ENCODE results near the gene RNF39. TPM values are rescaled to one million over a fixed set of nuclear protein-coding genes. Genes with fewer than 3 reads are reported as not detected.
A peak's percentile ranks its signal among the peaks of the same experiment; 100 is the strongest.
"Not testable (repeated sequence)": the region's sequence is repeated elsewhere in the genome, so short reads cannot be mapped to it uniquely, and the experiment has no call there.

RNF39 gene
- total RNA-seq, 1 donor: not detected

DNA sequence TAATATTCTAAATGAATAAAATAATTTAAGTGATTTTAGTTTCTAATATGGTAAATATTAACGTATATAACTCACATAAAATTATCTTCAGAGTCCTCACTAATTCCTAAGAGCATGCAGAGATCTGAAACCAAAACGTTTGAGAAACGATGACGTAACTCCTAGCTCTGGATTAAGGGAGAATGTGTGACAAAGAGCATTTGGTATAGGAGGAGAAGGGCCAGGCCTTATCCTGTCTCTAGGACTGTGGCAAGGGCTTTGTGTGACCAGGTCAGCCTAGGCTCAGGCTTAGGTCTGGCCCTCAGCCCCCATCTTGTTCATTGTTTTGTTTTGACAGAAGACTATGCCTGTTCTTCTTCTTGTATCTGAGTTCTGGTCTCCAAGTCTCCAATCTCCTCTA, 33.7 kb downstream of the RNF39 start:
- H4K20me1 ChIP-seq (ENCODE audit: insufficient read depth, low read length): no peaks in the 10 kb centered on the region
- no peaks in the 10 kb centered on the region for H3K36me3 ChIP-seq (ENCODE audit: insufficient read depth, low read length)
- no peaks in the 10 kb centered on the region for H3K27me3 ChIP-seq (ENCODE audit: insufficient read depth, low read length)
- no peak overlapping the region for H2AFZ ChIP-seq (ENCODE audit: low read length)
- no peaks in the 10 kb centered on the region for H3K79me2 ChIP-seq (ENCODE audit: insufficient read depth, low read length)
- H3K9me3 ChIP-seq (ENCODE audit: low read depth, low read length): no peaks in the 10 kb centered on the region
- no peak overlapping the region for H3K4me3 ChIP-seq (ENCODE audit: insufficient read depth, low read length)
- no peak overlapping the region for H3K4me2 ChIP-seq (ENCODE audit: insufficient read depth, low read length)
- H3K4me1 ChIP-seq (ENCODE audit: insufficient read depth, low read length): peaks cover 6% of the 10 kb centered on the region
- no peak overlapping the region for H3K27ac ChIP-seq (ENCODE audit: low read depth, low read length)
- TF ChIP-seq CTCF (IDR thresholded peaks at IDR 0.05; ENCODE audit: extremely low read depth, low read depth, low read length): no peak
- no peak for DNase-seq (ENCODE audit: insufficient read length, low spot score, missing footprints)

GRCh38 chr6:30041221-30041620, 34.3 kb downstream of the RNF39 start:
- no peaks in the 10 kb centered on the region for H3K36me3 ChIP-seq (ENCODE audit: insufficient read depth, low read length)
- no peaks in the 10 kb centered on the region for H3K79me2 ChIP-seq (ENCODE audit: insufficient read depth, low read length)
- peaks cover 6% of the 10 kb centered on the region for H3K4me1 ChIP-seq (ENCODE audit: insufficient read depth, low read length)
- H2AFZ ChIP-seq (ENCODE audit: low read length): no peak overlapping the region
- H3K27me3 ChIP-seq (ENCODE audit: insufficient read depth, low read length): no peaks in the 10 kb centered on the region
- H4K20me1 ChIP-seq (ENCODE audit: insufficient read depth, low read length): no peaks in the 10 kb centered on the region
- H3K27ac ChIP-seq (ENCODE audit: low read depth, low read length): no peak overlapping the region
- no peaks in the 10 kb centered on the region for H3K9me3 ChIP-seq (ENCODE audit: low read depth, low read length)
- H3K4me3 ChIP-seq (ENCODE audit: insufficient read depth, low read length): no peak overlapping the region
- TF ChIP-seq CTCF (IDR thresholded peaks at IDR 0.05; ENCODE audit: extremely low read depth, low read depth, low read length): no peak
- DNase-seq (ENCODE audit: insufficient read length, low spot score, missing footprints): no peak
- H3K4me2 ChIP-seq (ENCODE audit: insufficient read depth, low read length): no peak overlapping the region

- Histone ChIP-seq H3K4me2 (ENCODE audit: insufficient read depth, low read length) (no peak overlapping the region), H3K9me3 (ENCODE audit: low read depth, low read length) (no peaks in the 10 kb centered on the region), H3K27ac (ENCODE audit: low read depth, low read length) (no peak overlapping the region), H3K4me3 (ENCODE audit: insufficient read depth, low read length) (no peak overlapping the region), H2AFZ (ENCODE audit: low read length) (no peak overlapping the region), H3K27me3 (ENCODE audit: insufficient read depth, low read length) (no peaks in the 10 kb centered on the region), H3K36me3 (ENCODE audit: insufficient read depth, low read length) (no peaks in the 10 kb centered on the region), H4K20me1 (ENCODE audit: insufficient read depth, low read length) (no peaks in the 10 kb centered on the region), H3K4me1 (ENCODE audit: insufficient read depth, low read length) (no peaks in the 10 kb centered on the region), H3K79me2 (ENCODE audit: insufficient read depth, low read length) (no peaks in the 10 kb centered on the region)
- DNase-seq (ENCODE audit: insufficient read length, low spot score, missing footprints): no peak
- peak; percentile 65 for TF ChIP-seq CTCF (IDR thresholded peaks at IDR 0.05; ENCODE audit: extremely low read depth, low read depth, low read length)
Measured at GRCh38 chr6:30037182-30037788, 38.3 kb downstream of the RNF39 start.

GRCh38 chr6:30035784-30036183, 39.8 kb downstream of the RNF39 start:
- no peaks in the 10 kb centered on the region for H3K27me3 ChIP-seq (ENCODE audit: insufficient read depth, low read length)
- DNase-seq (ENCODE audit: insufficient read length, low spot score, missing footprints): no peak
- H3K4me1 ChIP-seq (ENCODE audit: insufficient read depth, low read length): no peaks in the 10 kb centered on the region
- H4K20me1 ChIP-seq (ENCODE audit: insufficient read depth, low read length): no peaks in the 10 kb centered on the region
- no peak overlapping the region for H3K27ac ChIP-seq (ENCODE audit: low read depth, low read length)
- no peaks in the 10 kb centered on the region for H3K36me3 ChIP-seq (ENCODE audit: insufficient read depth, low read length)
- no peaks in the 10 kb centered on the region for H3K79me2 ChIP-seq (ENCODE audit: insufficient read depth, low read length)
- H3K4me2 ChIP-seq (ENCODE audit: insufficient read depth, low read length): no peak overlapping the region
- H3K4me3 ChIP-seq (ENCODE audit: insufficient read depth, low read length): no peak overlapping the region
- no peak for TF ChIP-seq CTCF (IDR thresholded peaks at IDR 0.05; ENCODE audit: extremely low read depth, low read depth, low read length)
- H3K9me3 ChIP-seq (ENCODE audit: low read depth, low read length): no peaks in the 10 kb centered on the region
- no peak overlapping the region for H2AFZ ChIP-seq (ENCODE audit: low read length)

- not testable (repeated sequence) for H3K27ac ChIP-seq (ENCODE audit: low read depth, low read length); H3K4me2 ChIP-seq (ENCODE audit: insufficient read depth, low read length); H3K79me2 ChIP-seq (ENCODE audit: insufficient read depth, low read length); H4K20me1 ChIP-seq (ENCODE audit: insufficient read depth, low read length); H3K27me3 ChIP-seq (ENCODE audit: insufficient read depth, low read length); H3K4me1 ChIP-seq (ENCODE audit: insufficient read depth, low read length); H2AFZ ChIP-seq (ENCODE audit: low read length); H3K36me3 ChIP-seq (ENCODE audit: insufficient read depth, low read length); H3K4me3 ChIP-seq (ENCODE audit: insufficient read depth, low read length); H3K9me3 ChIP-seq (ENCODE audit: low read depth, low read length); DNase-seq (ENCODE audit: insufficient read length, low spot score, missing footprints)
Measured at GRCh38 chr6:30033440-30033839, 42.1 kb downstream of the RNF39 start.

Data from osteoblast (primary cell).